GM21576 (cell line): Measurements from ENCODE around the gene FIG4.
"Not testable (repeated sequence)": the region's sequence is repeated elsewhere in the genome, so short reads cannot be mapped to it uniquely, and the experiment has no call there.

ENCODE experiments used
- ATAC-seq: cut with Tn5 transposase; IDR thresholded peaks from one replicate; pipeline ENCODE4 v1.9.1; 2021; ENCODE audit warnings: mild to moderate bottlenecking, moderate library complexity; ENCODE audit not compliant: unreplicated experiment

Gene FIG4

GRCh38 chr6:109793792-109794191 is 102.7 kb downstream of the FIG4 start:
- ATAC-seq = no peak

GRCh38 chr6:109794201-109794923 is 103.3 kb downstream of the FIG4 start:
- ATAC-seq = peak; percentile 38

GRCh38 chr6:109795994-109796555 is 105.0 kb downstream of the FIG4 start:
- no peak for ATAC-seq

- ATAC-seq = no peak
These were observed 108.0 kb downstream of the FIG4 start for GRCh38 chr6:109799129-109799528.

GRCh38 chr6:109799664-109800063 is 108.6 kb downstream of the FIG4 start:
- ATAC-seq = no peak

- no peak for ATAC-seq
These were observed 109.7 kb downstream of the FIG4 start for GRCh38 chr6:109800771-109801170.

- ATAC-seq = no peak
These were observed 110.7 kb downstream of the FIG4 start for GRCh38 chr6:109801794-109802193.

GRCh38 chr6:109804020-109804419 is 112.9 kb downstream of the FIG4 start:
- no peak for ATAC-seq

- no peak for ATAC-seq
These were observed 116.8 kb downstream of the FIG4 start for GRCh38 chr6:109807881-109808280.

- no peak for ATAC-seq
These were observed 117.7 kb downstream of the FIG4 start for GRCh38 chr6:109808837-109809236.

GRCh38 chr6:109815054-109815453 is 124.0 kb downstream of the FIG4 start:
- ATAC-seq = no peak

GRCh38 chr6:109816452-109817374 is 125.6 kb downstream of the FIG4 start:
- ATAC-seq = no peak

GRCh38 chr6:109820706-109821350 is 129.7 kb downstream of the FIG4 start:
- peak; percentile 92 for ATAC-seq

- ATAC-seq = no peak
These were observed 130.3 kb downstream of the FIG4 start for GRCh38 chr6:109821428-109821827.

- no peak for ATAC-seq
These were observed 133.0 kb downstream of the FIG4 start for GRCh38 chr6:109824105-109824504.

- ATAC-seq = no peak
These were observed 135.5 kb downstream of the FIG4 start for GRCh38 chr6:109826551-109826950.

- ATAC-seq = not testable (repeated sequence)
These were observed 140.3 kb downstream of the FIG4 start for GRCh38 chr6:109831352-109831751.

GRCh38 chr6:109834131-109834530 is 143.0 kb downstream of the FIG4 start:
- ATAC-seq = no peak

- ATAC-seq = no peak
These were observed 143.7 kb downstream of the FIG4 start for GRCh38 chr6:109834595-109835437.

GRCh38 chr6:109840034-109840433 is 148.9 kb downstream of the FIG4 start:
- ATAC-seq = no peak
